WTC11 (cell line): ENCODE data around the gene KIR3DL2.

ENCODE experiments used
- FOXP1 ChIP-seq: sonication (generic); formaldehyde crosslinking; IDR thresholded peaks from 2 replicates; pipeline ENCODE4 v1.8.0; 2022; ENCODE audit warnings: missing genetic modification reagents, mild to moderate bottlenecking, moderate library complexity, borderline replicate concordance
- TF ChIP-seq, protein P1 (sequence below): fragments of 200-600 bp; IDR thresholded peaks from 2 replicates; pipeline ENCODE4 v1.8.0; 2022; ENCODE audit warnings: antibody characterized with exemption

DNA sequence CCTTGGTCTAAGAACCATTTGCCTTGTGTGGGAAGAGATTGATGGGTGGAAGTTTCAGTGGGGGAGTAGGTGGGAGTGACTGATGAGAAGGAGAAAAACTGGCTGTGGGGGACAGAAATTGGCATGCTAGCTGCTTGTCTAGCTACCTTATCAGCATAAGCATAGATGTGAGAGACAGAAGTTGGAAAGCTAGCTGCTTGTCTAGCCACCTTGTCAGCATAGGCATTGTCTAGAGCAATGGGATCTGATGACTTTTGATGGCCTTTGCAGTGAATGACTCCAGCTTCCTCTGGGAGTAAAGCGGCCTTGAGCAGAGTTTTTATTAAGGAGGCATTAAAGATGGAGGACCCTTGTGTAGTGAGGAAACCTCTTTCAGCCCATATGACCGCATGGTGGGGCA, 45.8 kb downstream of the KIR3DL2 start:
- TF ChIP-seq, protein P1, sequence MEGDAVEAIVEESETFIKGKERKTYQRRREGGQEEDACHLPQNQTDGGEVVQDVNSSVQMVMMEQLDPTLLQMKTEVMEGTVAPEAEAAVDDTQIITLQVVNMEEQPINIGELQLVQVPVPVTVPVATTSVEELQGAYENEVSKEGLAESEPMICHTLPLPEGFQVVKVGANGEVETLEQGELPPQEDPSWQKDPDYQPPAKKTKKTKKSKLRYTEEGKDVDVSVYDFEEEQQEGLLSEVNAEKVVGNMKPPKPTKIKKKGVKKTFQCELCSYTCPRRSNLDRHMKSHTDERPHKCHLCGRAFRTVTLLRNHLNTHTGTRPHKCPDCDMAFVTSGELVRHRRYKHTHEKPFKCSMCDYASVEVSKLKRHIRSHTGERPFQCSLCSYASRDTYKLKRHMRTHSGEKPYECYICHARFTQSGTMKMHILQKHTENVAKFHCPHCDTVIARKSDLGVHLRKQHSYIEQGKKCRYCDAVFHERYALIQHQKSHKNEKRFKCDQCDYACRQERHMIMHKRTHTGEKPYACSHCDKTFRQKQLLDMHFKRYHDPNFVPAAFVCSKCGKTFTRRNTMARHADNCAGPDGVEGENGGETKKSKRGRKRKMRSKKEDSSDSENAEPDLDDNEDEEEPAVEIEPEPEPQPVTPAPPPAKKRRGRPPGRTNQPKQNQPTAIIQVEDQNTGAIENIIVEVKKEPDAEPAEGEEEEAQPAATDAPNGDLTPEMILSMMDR: no peak
- no peak for TF ChIP-seq FOXP1 (CRISPR knock-in tag)
